ENCODE measurements around the gene ZNF764.

DNA sequence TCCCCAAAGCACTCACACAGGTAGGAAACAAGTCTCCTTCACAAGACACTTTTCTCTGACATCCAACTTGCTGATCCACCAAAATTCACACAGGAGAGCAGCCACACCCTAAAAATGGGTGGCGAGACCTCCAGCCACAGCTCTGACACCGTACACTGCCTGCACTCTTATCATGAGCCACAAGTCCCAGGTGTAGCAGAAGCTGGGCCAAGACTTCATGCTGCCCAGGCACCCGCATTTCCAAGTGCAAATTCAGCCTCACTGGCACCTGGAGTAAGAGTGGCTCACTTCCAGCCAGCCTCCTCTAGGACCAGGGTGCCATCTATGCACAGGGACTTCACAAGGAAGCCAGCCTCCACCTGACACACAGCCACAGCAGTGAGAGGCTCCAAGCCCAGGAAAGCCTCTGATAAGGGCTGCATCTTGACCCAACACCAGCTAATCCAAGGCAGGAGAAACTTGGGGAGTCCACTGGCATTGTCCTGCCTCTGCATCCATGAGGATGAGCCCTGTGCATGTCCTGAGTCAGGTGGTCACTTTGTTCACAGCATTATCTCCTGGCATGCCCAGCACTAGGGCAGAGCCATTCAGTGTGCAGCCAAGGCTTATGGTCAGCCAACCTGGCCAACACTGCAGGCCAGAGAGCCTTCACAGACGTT lies 29.2 kb downstream of the ZNF764 start:
- no peak for TF ChIP-seq CTCF (IDR thresholded peaks at IDR 0.05)
- no peak for TF ChIP-seq POLR2A (IDR thresholded peaks at IDR 0.05)
- TF ChIP-seq EP300 (IDR thresholded peaks at IDR 0.05), result no peak

All from tibial nerve (tissue), 4 donors.